Activated T-helper 2 cell treated with anti-CD3 and anti-CD28 coated beads, Interferon-gamma antibody, Interleukin-2, Interleukin-4, amounts not matched to agents 10 μg/mL and 5 μg/mL and 100 μg/mL, durations not matched to agents 14 hours and 24 hours and 36 hours (primary cell): ENCODE measurements around the gene CCSER2. TPM values are rescaled to one million over a fixed set of nuclear protein-coding genes. Genes with fewer than 3 reads are reported as not detected.
"Not testable (repeated sequence)": the region's sequence is repeated elsewhere in the genome, so short reads cannot be mapped to it uniquely, and the experiment has no call there.

ENCODE experiments used
- DNase-seq: peaks from one replicate; pipeline ENCODE4 v3.0.0; 2021; ENCODE audit warnings: low spot score
- H3K27ac Mint-ChIP-seq: one replicate; pipeline ENCODE4 v1.8.0; 2021; ENCODE audit warnings: mixed read lengths
- H3K27me3 Mint-ChIP-seq: one replicate; pipeline ENCODE4 v1.8.0; 2021; ENCODE audit warnings: low read depth, mixed read lengths
- H3K36me3 Mint-ChIP-seq: one replicate; pipeline ENCODE4 v1.8.0; 2021; ENCODE audit warnings: low read depth, mixed read lengths
- H3K4me1 Mint-ChIP-seq: one replicate; pipeline ENCODE4 v1.8.0; 2021; ENCODE audit warnings: low read depth, mixed read lengths
- H3K4me3 Mint-ChIP-seq: one replicate; pipeline ENCODE4 v1.8.0; 2021; ENCODE audit warnings: low read depth, mild to moderate bottlenecking, moderate library complexity, mixed read lengths
- H3K9me3 Mint-ChIP-seq: one replicate; pipeline ENCODE4 v1.8.0; 2021; ENCODE audit warnings: mixed read lengths
- intact Hi-C: fragments of 100-400 bp; cut with micrococcal nuclease; formaldehyde crosslinking; loops from one replicate; pipeline ENCODE4 v1.15.1; 2023
- total RNA-seq: library from RNA; stranded (reverse); gene quantifications from 2 replicates; pipeline ENCODE4 v1.2.3, GENCODE V29; 2022

Gene CCSER2
- total RNA-seq, 1 donor from 2014 or later: 41.4 TPM

- H3K27me3 Mint-ChIP-seq, H3K27ac Mint-ChIP-seq, H3K4me1 Mint-ChIP-seq, intact Hi-C loops, H3K4me3 Mint-ChIP-seq, DNase-seq: not testable (repeated sequence)
- peaks cover 54% of the 10 kb centered on the region for H3K9me3 Mint-ChIP-seq
- peaks cover 90% of the 10 kb centered on the region for H3K36me3 Mint-ChIP-seq
Measured at GRCh38 chr10:84414110-84414509, 85.7 kb downstream of the CCSER2 start.

GRCh38 chr10:84415539-84416244, 87.3 kb downstream of the CCSER2 start:
- Mint-ChIP-seq H3K27me3 (no peaks in the 10 kb centered on the region), H3K4me1 (no peaks in the 10 kb centered on the region), H3K27ac (no peak overlapping the region), H3K4me3 (no peak overlapping the region), H3K36me3 (peaks cover 93% of the 10 kb centered on the region), H3K9me3 (peaks cover 59% of the 10 kb centered on the region)
- no peak for DNase-seq
- intact Hi-C loops: no loop called here

- Mint-ChIP-seq H3K27me3 (no peaks in the 10 kb centered on the region), H3K4me3 (no peak overlapping the region), H3K27ac (no peak overlapping the region), H3K4me1 (no peaks in the 10 kb centered on the region), H3K9me3 (peaks cover 57% of the 10 kb centered on the region), H3K36me3 (peaks cover 93% of the 10 kb centered on the region)
- intact Hi-C loops: no loop called here
- no peak for DNase-seq
Measured at GRCh38 chr10:84416245-84416555, 87.8 kb downstream of the CCSER2 start.

GRCh38 chr10:84423719-84424118, 95.3 kb downstream of the CCSER2 start:
- DNase-seq: no peak
- no peak overlapping the region for H3K4me3 Mint-ChIP-seq
- H3K4me1 Mint-ChIP-seq: peaks cover 8% of the 10 kb centered on the region
- peaks cover 60% of the 10 kb centered on the region for H3K36me3 Mint-ChIP-seq
- H3K27ac Mint-ChIP-seq: no peak overlapping the region
- intact Hi-C loops: loop anchor here (10.0 kb wide), 1 partner anchor 159 kb away; no protein-coding TSS in a partner anchor
- no peaks in the 10 kb centered on the region for H3K27me3 Mint-ChIP-seq
- H3K9me3 Mint-ChIP-seq: peaks cover 32% of the 10 kb centered on the region

GRCh38 chr10:84424731-84425167, 96.4 kb downstream of the CCSER2 start:
- no peak for DNase-seq
- H3K4me3 Mint-ChIP-seq: peak overlapping the region; percentile 1
- H3K27ac Mint-ChIP-seq: peak overlapping the region; percentile 40
- H3K27me3 Mint-ChIP-seq: no peaks in the 10 kb centered on the region
- H3K4me1 Mint-ChIP-seq: peaks cover 8% of the 10 kb centered on the region
- intact Hi-C loops: loop anchor here (10.0 kb wide), 1 partner anchor 160 kb away; no protein-coding TSS in a partner anchor
- H3K36me3 Mint-ChIP-seq: peaks cover 50% of the 10 kb centered on the region
- peaks cover 25% of the 10 kb centered on the region for H3K9me3 Mint-ChIP-seq

GRCh38 chr10:84427903-84428650, 99.7 kb downstream of the CCSER2 start:
- DNase-seq: no peak

GRCh38 chr10:84428711-84429110, 100.3 kb downstream of the CCSER2 start:
- H3K9me3 Mint-ChIP-seq: no peaks in the 10 kb centered on the region
- H3K27ac Mint-ChIP-seq: no peak overlapping the region
- DNase-seq: no peak
- no peak overlapping the region for H3K4me3 Mint-ChIP-seq
- H3K27me3 Mint-ChIP-seq: no peaks in the 10 kb centered on the region
- peaks cover 19% of the 10 kb centered on the region for H3K36me3 Mint-ChIP-seq
- intact Hi-C loops: loop anchor here (10.0 kb wide), 1 partner anchor 164 kb away; no protein-coding TSS in a partner anchor
- peaks cover 14% of the 10 kb centered on the region for H3K4me1 Mint-ChIP-seq

More at GRCh38 chr10:84427903-84428650, 99.7 kb downstream of the CCSER2 start:
- Mint-ChIP-seq H3K27me3 (no peaks in the 10 kb centered on the region), H3K36me3 (peaks cover 24% of the 10 kb centered on the region), H3K27ac (no peak overlapping the region), H3K4me3 (no peak overlapping the region), H3K9me3 (no peaks in the 10 kb centered on the region), H3K4me1 (peaks cover 14% of the 10 kb centered on the region)
- intact Hi-C loops: loop anchor here (10.0 kb wide), 1 partner anchor 163 kb away; no protein-coding TSS in a partner anchor

GRCh38 chr10:84429926-84430520, 101.6 kb downstream of the CCSER2 start:
- no peaks in the 10 kb centered on the region for H3K9me3 Mint-ChIP-seq
- peak; percentile 29 for DNase-seq
- peaks cover 14% of the 10 kb centered on the region for H3K36me3 Mint-ChIP-seq
- no peaks in the 10 kb centered on the region for H3K27me3 Mint-ChIP-seq
- no peak overlapping the region for H3K4me3 Mint-ChIP-seq
- intact Hi-C loops: loop anchor here (1.0 to 10.0 kb wide), 2 partner anchors 107 to 165 kb away; no protein-coding TSS in a partner anchor
- H3K27ac Mint-ChIP-seq: no peak overlapping the region
- peaks cover 7% of the 10 kb centered on the region for H3K4me1 Mint-ChIP-seq

- Mint-ChIP-seq H3K4me1 (peaks cover 6% of the 10 kb centered on the region), H3K36me3 (peaks cover 14% of the 10 kb centered on the region), H3K9me3 (no peaks in the 10 kb centered on the region), H3K27ac (no peak overlapping the region), H3K27me3 (no peaks in the 10 kb centered on the region), H3K4me3 (no peak overlapping the region)
- intact Hi-C loops: no loop called here
- no peak for DNase-seq
Measured at GRCh38 chr10:84432891-84433290, 104.5 kb downstream of the CCSER2 start.

GRCh38 chr10:84440781-84441180, 112.4 kb downstream of the CCSER2 start:
- Mint-ChIP-seq H3K27ac (no peak overlapping the region), H3K4me3 (no peak overlapping the region), H3K4me1 (no peaks in the 10 kb centered on the region), H3K36me3 (peaks cover 51% of the 10 kb centered on the region), H3K27me3 (no peaks in the 10 kb centered on the region), H3K9me3 (peaks cover 5% of the 10 kb centered on the region)
- no peak for DNase-seq
- intact Hi-C loops: no loop called here

GRCh38 chr10:84447701-84448400, 119.5 kb downstream of the CCSER2 start:
- Mint-ChIP-seq H3K4me3 (no peak overlapping the region), H3K4me1 (no peaks in the 10 kb centered on the region), H3K27ac (no peak overlapping the region), H3K36me3 (peaks cover 28% of the 10 kb centered on the region), H3K27me3 (no peaks in the 10 kb centered on the region), H3K9me3 (no peaks in the 10 kb centered on the region)
- intact Hi-C loops: loop anchor here (1.0 kb wide), 1 partner anchor 42 kb away; no protein-coding TSS in a partner anchor
- no peak for DNase-seq

- H3K4me3 Mint-ChIP-seq: not testable (repeated sequence)
Measured at GRCh38 chr10:84449351-84449750, 121.0 kb downstream of the CCSER2 start.

More at GRCh38 chr10:84449351-84449750, 121.0 kb downstream of the CCSER2 start:
- H3K4me1 Mint-ChIP-seq, H3K27ac Mint-ChIP-seq, H3K27me3 Mint-ChIP-seq, H3K9me3 Mint-ChIP-seq, intact Hi-C loops, DNase-seq: not testable (repeated sequence)
- peaks cover 27% of the 10 kb centered on the region for H3K36me3 Mint-ChIP-seq
